B cell (primary cell): ENCODE measurements around the gene BCDIN3D. TPM values are rescaled to one million over a fixed set of nuclear protein-coding genes. Genes with fewer than 3 reads are reported as not detected.

Experiments used
- ATAC-seq: fragments of 200-7000 bp; cut with Tn5 transposase; one replicate; pipeline ENCODE4 v1.10.0; 2021; ENCODE audit warnings: low read depth, mild to moderate bottlenecking, moderate number of reproducible peaks, moderate library complexity
- CTCF ChIA-PET: fragments of 350-600 bp; sonication (Branson Sonifier 250); formaldehyde crosslinking; loops from one replicate; lab custom pipeline; 2021; ENCODE audit warnings: antibody characterized with exemption, inconsistent platforms; lab: Charles Lee
- POLR2A ChIA-PET: fragments of 350-600 bp; sonication (Branson Sonifier 250); formaldehyde crosslinking; loops from one replicate; lab custom pipeline; 2021; ENCODE audit warnings: antibody characterized with exemption; lab: Charles Lee
- DNase-seq: peaks from one replicate; pipeline ENCODE4 v3.0.0; 2013
- H2AFZ ChIP-seq: 2 replicates; pipeline ENCODE4 v1.6.1; 2012; ENCODE audit warnings: mild to moderate bottlenecking, low read depth, low read length; ENCODE audit not compliant: insufficient read depth, poor library complexity, severe bottlenecking
- H3K27ac ChIP-seq, 2 donors: 1 replicate in 1 of 2; 2 replicates in 1 of 2; pipeline ENCODE4 v1.5.1; 2012 to 2013; ENCODE audit warnings: low read length in 2 of 2, mild to moderate bottlenecking in 2 of 2, moderate library complexity in 1 of 2
- H3K27me3 ChIP-seq, 4 experiments: fragments of 200-600 bp in 1 of 4; sonication (generic) in 1 of 4; replicated peaks in 1 of 4; 1 replicate in 2 of 4; 2 replicates in 2 of 4; pipeline versions ENCODE4 v1.6.1 to v1.7.0; 2013 to 2016; ENCODE audit warnings: low read length in 3 of 4, mild to moderate bottlenecking in 2 of 4, mixed read lengths in 1 of 4, moderate library complexity in 1 of 4; ENCODE audit not compliant: insufficient read depth in 4 of 4, control insufficient read depth in 3 of 4; ENCODE audit errors: control extremely low read depth in 1 of 4
- H3K36me3 ChIP-seq, 2 experiments: replicated peaks in 1 of 2; 1 replicate in 1 of 2; 2 replicates in 1 of 2; pipeline versions ENCODE4 v1.6.1 to v1.7.1; 2013; ENCODE audit warnings: low read length in 1 of 2; ENCODE audit not compliant: insufficient read depth in 2 of 2, control insufficient read depth in 1 of 2; ENCODE audit errors: control extremely low read depth in 1 of 2, extremely low read depth in 1 of 2
- H3K4me1 ChIP-seq, 2 donors: fragments of 200-600 bp in 1 of 2; sonication (generic) in 1 of 2; 1 replicate in 1 of 2; 2 replicates in 1 of 2; pipeline versions ENCODE4 v1.5.1 to v1.6.1; 2013 to 2017; ENCODE audit warnings: low read length in 2 of 2; ENCODE audit not compliant: control insufficient read depth in 2 of 2, insufficient read depth in 2 of 2
- H3K4me2 ChIP-seq: replicated peaks from 2 replicates; pipeline ENCODE3; 2012; ENCODE audit warnings: mild to moderate bottlenecking, low read depth, low read length; ENCODE audit not compliant: poor library complexity, severe bottlenecking
- H3K4me3 ChIP-seq, 5 experiments: fragments of 200-600 bp in 1 of 5; sonication (generic) in 1 of 5; 1 replicate in 3 of 5; 2 replicates in 2 of 5; pipeline versions ENCODE4 v1.5.1 to v1.7.0; 2011 to 2016; ENCODE audit warnings: low read length in 4 of 5, mild to moderate bottlenecking in 4 of 5, low read depth in 2 of 5, control low read depth in 1 of 5, moderate library complexity in 1 of 5; ENCODE audit not compliant: insufficient read depth in 1 of 5; ENCODE audit errors: control extremely low read depth in 1 of 5, extremely low read depth in 1 of 5
- H3K79me2 ChIP-seq: fragments of 200-600 bp; sonication (generic); one replicate; pipeline ENCODE4 v1.6.0; 2016; ENCODE audit warnings: low read length; ENCODE audit not compliant: control insufficient read depth, insufficient read depth
- H3K9ac ChIP-seq: fragments of 200-600 bp; sonication (generic); 2 replicates; pipeline ENCODE4 v1.6.1; 2017; ENCODE audit warnings: mild to moderate bottlenecking, low read length, moderate library complexity
- H3K9me3 ChIP-seq, 3 donors: one replicate each; pipeline versions ENCODE4 v1.6.1 to v1.7.1; 2013; ENCODE audit warnings: low read length in 2 of 3; ENCODE audit not compliant: control insufficient read depth in 2 of 3, insufficient read depth in 1 of 3; ENCODE audit errors: control extremely low read depth in 1 of 3
- H4K20me1 ChIP-seq: 2 replicates; pipeline ENCODE4 v1.6.0; 2012; ENCODE audit warnings: mild to moderate bottlenecking, low read length; ENCODE audit not compliant: insufficient read depth, control insufficient read depth, poor library complexity, severe bottlenecking
- H3K27ac Mint-ChIP-seq: one replicate; pipeline ENCODE4 v1.8.0; 2021; ENCODE audit warnings: mixed read lengths
- H3K27me3 Mint-ChIP-seq: one replicate; pipeline ENCODE4 v1.8.0; 2021; ENCODE audit warnings: mixed read lengths
- H3K4me1 Mint-ChIP-seq: one replicate; pipeline ENCODE4 v1.8.0; 2021; ENCODE audit warnings: mixed read lengths
- H3K4me3 Mint-ChIP-seq: one replicate; pipeline ENCODE4 v1.8.0; 2021; ENCODE audit warnings: mixed read lengths
- H3K9me3 Mint-ChIP-seq: one replicate; pipeline ENCODE4 v1.8.0; 2022; ENCODE audit warnings: mixed read lengths; ENCODE audit not compliant: insufficient read depth
- CTCF ChIP-seq: fragments of 200-600 bp; IDR thresholded peaks from one replicate; pipeline ENCODE4 v1.8.0; 2022; ENCODE audit warnings: antibody characterized with exemption, mild to moderate bottlenecking
- EZH2 ChIP-seq: IDR thresholded peaks from 2 replicates; pipeline ENCODE4 v1.6.1; 2012; ENCODE audit warnings: borderline replicate concordance, low read depth, mild to moderate bottlenecking, moderate library complexity, low read length; ENCODE audit not compliant: insufficient read depth, poor library complexity, severe bottlenecking
- WGBS: methylation state at CpG from one replicate; pipeline ENCODE4 v1.1.5; 2013; ENCODE audit warnings: missing lambda C conversion rate; ENCODE audit not compliant: insufficient coverage; 5-methylcytosine and 5-hydroxymethylcytosine counted together
- intact Hi-C: fragments of 100-400 bp; cut with micrococcal nuclease; formaldehyde crosslinking; loops from one replicate; pipeline ENCODE4 v1.10.0; 2022
- polyA plus RNA-seq: library from polyadenylated mRNA; depleted of rRNA; stranded (reverse); fragments of >200 nt; gene quantifications from 2 replicates; pipeline ENCODE4 v1.2.3, GENCODE V29; 2012
- total RNA-seq, 2 donors: library from RNA; stranded (reverse); fragments of 120-200 nt in 1 of 2; gene quantifications; 1 replicate in 1 of 2; 2 replicates in 1 of 2; pipeline versions ENCODE4 v1.2.3 to v1.2.4, GENCODE V29; 2013 to 2022

Gene BCDIN3D
- total and polyA plus RNA-seq, 2 donors (not counting 1 experiment from before 2014, with no cell fraction given) = 2.0 to 17.4 TPM

GRCh38 chr12:49889361-49890095, 46.6 kb upstream of the BCDIN3D start:
- Histone ChIP-seq H3K9me3 (peaks cover 0 to 5% (median 0%) of the 10 kb centered on the region in 3 donors), H3K4me3 (no peak overlapping the region), H3K9ac (no peak overlapping the region), H2AFZ (no peak overlapping the region), H3K36me3 (no peaks in the 10 kb centered on the region), H4K20me1 (no peaks in the 10 kb centered on the region), H3K4me1 (peaks cover 0 to 7% of the 10 kb centered on the region in 2 donors), H3K27ac (no peak overlapping the region), H3K4me2 (no peak overlapping the region), H3K79me2 (no peaks in the 10 kb centered on the region), H3K27me3 (peaks cover 0 to 9% (median 0%) of the 10 kb centered on the region in 4 experiments)
- TF ChIP-seq CTCF (no peak), EZH2 (no peak)
- no peak for DNase-seq
- CTCF ChIA-PET = interaction anchor here (1.0 kb wide), 1 partner anchor 22 kb away, joined by 5 read pairs; no protein-coding TSS in a partner anchor
- Mint-ChIP-seq H3K9me3 (no peaks in the 10 kb centered on the region), H3K27ac (no peak overlapping the region), H3K27me3 (peaks cover 23% of the 10 kb centered on the region), H3K4me1 (peaks cover 5% of the 10 kb centered on the region), H3K4me3 (no peak overlapping the region)
- no peak for ATAC-seq
- 98% methylated on average over 9 of the region's 10 CpGs for WGBS
- POLR2A ChIA-PET = no interaction called here
- intact Hi-C loops = no loop called here

GRCh38 chr12:49888461-49889151, 45.7 kb upstream of the BCDIN3D start:
- Mint-ChIP-seq H3K27ac (no peak overlapping the region), H3K4me3 (no peak overlapping the region), H3K4me1 (no peaks in the 10 kb centered on the region), H3K27me3 (peaks cover 30% of the 10 kb centered on the region), H3K9me3 (no peaks in the 10 kb centered on the region)
- TF ChIP-seq CTCF (no peak), EZH2 (no peak)
- no peak for DNase-seq
- CTCF ChIA-PET = no interaction called here
- POLR2A ChIA-PET = no interaction called here
- ATAC-seq = no peak
- H4K20me1 ChIP-seq = no peaks in the 10 kb centered on the region
- no peak overlapping the region for H3K4me3 ChIP-seq
- H3K79me2 ChIP-seq = no peaks in the 10 kb centered on the region
- H3K4me2 ChIP-seq = no peak overlapping the region
- H3K27me3 ChIP-seq = peaks cover 0 to 9% (median 0%) of the 10 kb centered on the region in 4 experiments
- H3K9ac ChIP-seq = no peak overlapping the region
- no peaks in the 10 kb centered on the region for H3K4me1 ChIP-seq
- no peak overlapping the region for H2AFZ ChIP-seq
- peaks cover 0 to 2% (median 0%) of the 10 kb centered on the region in 3 donors for H3K9me3 ChIP-seq
- WGBS = 82% methylated on average over 11 of the region's 13 CpGs
- intact Hi-C loops = no loop called here
- H3K27ac ChIP-seq = no peak overlapping the region
- no peaks in the 10 kb centered on the region for H3K36me3 ChIP-seq
